ENCODE data around the gene CCNT1.
"Not testable (repeated sequence)": the region's sequence is repeated elsewhere in the genome, so short reads cannot be mapped to it uniquely, and the experiment has no call there.

The CCNT1 gene

GRCh38 chr12:48686037-48686595, 30.4 kb downstream of the CCNT1 start:
- Histone ChIP-seq H3K4me3 (no peak overlapping the region), H3K27ac (no peak overlapping the region)
- no peak for TF ChIP-seq CTCF (IDR thresholded peaks at IDR 0.05)
- no peak for DNase-seq (ENCODE audit: low spot score)

GRCh38 chr12:48683534-48683933, 33.0 kb downstream of the CCNT1 start:
- no peak for TF ChIP-seq CTCF (IDR thresholded peaks at IDR 0.05)
- Histone ChIP-seq H3K4me3 (no peak overlapping the region), H3K27ac (no peak overlapping the region)
- DNase-seq (ENCODE audit: low spot score) = no peak

- no peak overlapping the region for H3K27ac ChIP-seq
- peak overlapping the region; percentile 88 for H3K4me3 ChIP-seq
- TF ChIP-seq CTCF (IDR thresholded peaks at IDR 0.05) = no peak
- DNase-seq (ENCODE audit: low spot score) = no peak
These were observed 33.6 kb downstream of the CCNT1 start for GRCh38 chr12:48682927-48683326.

GRCh38 chr12:48682533-48682905, 34.0 kb downstream of the CCNT1 start:
- peak overlapping the region; percentile 88 for H3K4me3 ChIP-seq
- not testable (repeated sequence) for DNase-seq (ENCODE audit: low spot score)
- peak overlapping the region in 1 of 2 donors; percentile 72 for H3K27ac ChIP-seq

GRCh38 chr12:48681710-48682532, 34.6 kb downstream of the CCNT1 start, which contains the start of gene KANSL2:
Gene KANSL2, minus strand, starts transcription at chr12:48682238. Its CDS starts 606 bp downstream, at chr12:48681632.
- Histone ChIP-seq H3K4me3 (peak within 1 kb of the TSS; percentile 88), H3K27ac (peak within 1 kb of the TSS; percentile 79 to 91)
- DNase-seq (ENCODE audit: low spot score) = peak; percentile 99
- no peak for TF ChIP-seq CTCF (IDR thresholded peaks at IDR 0.05)

GRCh38 chr12:48681399-48681709, 35.2 kb downstream of the CCNT1 start:
- no peak for TF ChIP-seq CTCF (IDR thresholded peaks at IDR 0.05)
- no peak for DNase-seq (ENCODE audit: low spot score)
- peak overlapping the region; percentile 88 for H3K4me3 ChIP-seq
- peak overlapping the region; percentile 79 to 91 for H3K27ac ChIP-seq

GRCh38 chr12:48680861-48681260, 35.6 kb downstream of the CCNT1 start:
- Histone ChIP-seq H3K27ac (no peak overlapping the region), H3K4me3 (peak overlapping the region; percentile 88)
- TF ChIP-seq CTCF (IDR thresholded peaks at IDR 0.05) = no peak
- DNase-seq (ENCODE audit: low spot score) = no peak
